SK-N-SH treated with all-trans-retinoic acid at 6 μM for 48 hours (cell line): Measurements from ENCODE around the gene TMEM184A.

ENCODE experiments used
- ATAC-seq: fragments of 200-7000 bp; cut with Tn5 transposase; 3 replicates; pipeline ENCODE4 v1.9.1; 2020; ENCODE audit warnings: mild to moderate bottlenecking, moderate library complexity
- ARNTL ChIP-seq: fragments of 450-650 bp; formaldehyde crosslinking; IDR thresholded peaks from 2 replicates; pipeline ENCODE4 v1.5.0; 2020; ENCODE audit warnings: low read depth, mild to moderate bottlenecking, moderate library complexity, borderline replicate concordance
- BACH2 ChIP-seq: fragments of 250-450 bp; sonication (Bioruptor Pico); IDR thresholded peaks from 2 replicates; pipeline ENCODE4 v1.9.0; 2021; ENCODE audit warnings: mild to moderate bottlenecking, borderline replicate concordance
- CREB5 ChIP-seq: fragments of 250-450 bp; sonication (Bioruptor Pico); IDR thresholded peaks from 2 replicates; pipeline ENCODE4 v1.5.1; 2020; ENCODE audit warnings: low read depth, mild to moderate bottlenecking, moderate library complexity
- CSDC2 ChIP-seq: fragments of 250-450 bp; sonication (Bioruptor Pico); IDR thresholded peaks from 2 replicates; pipeline ENCODE4 v1.5.0; 2020; ENCODE audit warnings: mild to moderate bottlenecking, moderate library complexity
- ESRRG ChIP-seq: fragments of 250-450 bp; sonication (Bioruptor Pico); IDR thresholded peaks from 2 replicates; pipeline ENCODE4 v1.6.1; 2021; ENCODE audit warnings: mild to moderate bottlenecking
- GLIS3 ChIP-seq: fragments of 250-450 bp; sonication (Bioruptor Pico); IDR thresholded peaks from 2 replicates; pipeline ENCODE4 v1.5.0; 2020; ENCODE audit warnings: mild to moderate bottlenecking, moderate library complexity
- ISL1 ChIP-seq: fragments of 250-450 bp; sonication (Bioruptor Pico); IDR thresholded peaks from 2 replicates; pipeline ENCODE4 v2.1.2; 2022; ENCODE audit warnings: mild to moderate bottlenecking, moderate library complexity
- OSR1 ChIP-seq: fragments of 250-450 bp; sonication (Bioruptor Pico); IDR thresholded peaks from 2 replicates; pipeline ENCODE4 v1.8.0; 2022; ENCODE audit warnings: moderate library complexity, mild to moderate bottlenecking, inconsistent platforms
- PPARA ChIP-seq: fragments of 250-450 bp; sonication (Bioruptor Pico); IDR thresholded peaks from 2 replicates; pipeline ENCODE4 v1.5.0; 2020; ENCODE audit warnings: mild to moderate bottlenecking, borderline replicate concordance
- RARB ChIP-seq: fragments of 250-450 bp; sonication (Bioruptor Pico); IDR thresholded peaks from 2 replicates; pipeline ENCODE4 v1.8.0; 2021; ENCODE audit warnings: mild to moderate bottlenecking, moderate library complexity
- SNAI2 ChIP-seq: fragments of 250-450 bp; sonication (Bioruptor Pico); IDR thresholded peaks from 2 replicates; pipeline ENCODE4 v1.5.0; 2020; ENCODE audit warnings: mild to moderate bottlenecking, moderate library complexity
- TCF4 ChIP-seq: fragments of 250-450 bp; sonication (Bioruptor Pico); IDR thresholded peaks from 2 replicates; pipeline ENCODE4 v1.8.0; 2021; ENCODE audit warnings: mild to moderate bottlenecking, moderate library complexity, borderline replicate concordance
- TOX ChIP-seq: fragments of 250-450 bp; sonication (Bioruptor Pico); IDR thresholded peaks from 2 replicates; pipeline ENCODE4 v1.8.0; 2021; ENCODE audit warnings: mild to moderate bottlenecking, moderate library complexity, borderline replicate concordance
- ZFP3 ChIP-seq: fragments of 250-450 bp; sonication (Bioruptor Pico); IDR thresholded peaks from 2 replicates; pipeline ENCODE4 v1.5.0; 2020; ENCODE audit warnings: mild to moderate bottlenecking, moderate library complexity
- ZFP30 ChIP-seq: fragments of 450-650 bp; formaldehyde crosslinking; IDR thresholded peaks from 2 replicates; pipeline ENCODE4 v1.5.0; 2022; ENCODE audit warnings: mild to moderate bottlenecking, moderate library complexity
- ZNF565 ChIP-seq: fragments of 450-650 bp; formaldehyde crosslinking; conservative IDR thresholded peaks from 2 replicates; pipeline ENCODE4 v1.5.0; 2020; ENCODE audit warnings: low read depth, mild to moderate bottlenecking, moderate library complexity
- ZNF8 ChIP-seq: fragments of 450-650 bp; formaldehyde crosslinking; IDR thresholded peaks from 2 replicates; pipeline ENCODE4 v1.5.0; 2020; ENCODE audit warnings: mild to moderate bottlenecking, moderate library complexity
- TF ChIP-seq, protein P1 (sequence below): fragments of 250-450 bp; sonication (Bioruptor Pico); IDR thresholded peaks from 2 replicates; pipeline ENCODE4 v1.5.1; 2021; ENCODE audit warnings: mild to moderate bottlenecking, moderate library complexity
- TF ChIP-seq, protein P2 (sequence below): fragments of 250-450 bp; sonication (Bioruptor Pico); IDR thresholded peaks from 2 replicates; pipeline ENCODE4 v1.8.0; 2021; ENCODE audit warnings: low read depth, mild to moderate bottlenecking, moderate library complexity, borderline replicate concordance
- TF ChIP-seq, protein P3 (sequence below): fragments of 250-450 bp; sonication (Bioruptor Pico); IDR thresholded peaks from 2 replicates; pipeline ENCODE4 v1.8.0; 2020; ENCODE audit warnings: mild to moderate bottlenecking, moderate library complexity, borderline replicate concordance

The TMEM184A gene

GRCh38 chr7:1541431-1542162 is 14.4 kb downstream of the TMEM184A start:
- TF ChIP-seq, protein P1, sequence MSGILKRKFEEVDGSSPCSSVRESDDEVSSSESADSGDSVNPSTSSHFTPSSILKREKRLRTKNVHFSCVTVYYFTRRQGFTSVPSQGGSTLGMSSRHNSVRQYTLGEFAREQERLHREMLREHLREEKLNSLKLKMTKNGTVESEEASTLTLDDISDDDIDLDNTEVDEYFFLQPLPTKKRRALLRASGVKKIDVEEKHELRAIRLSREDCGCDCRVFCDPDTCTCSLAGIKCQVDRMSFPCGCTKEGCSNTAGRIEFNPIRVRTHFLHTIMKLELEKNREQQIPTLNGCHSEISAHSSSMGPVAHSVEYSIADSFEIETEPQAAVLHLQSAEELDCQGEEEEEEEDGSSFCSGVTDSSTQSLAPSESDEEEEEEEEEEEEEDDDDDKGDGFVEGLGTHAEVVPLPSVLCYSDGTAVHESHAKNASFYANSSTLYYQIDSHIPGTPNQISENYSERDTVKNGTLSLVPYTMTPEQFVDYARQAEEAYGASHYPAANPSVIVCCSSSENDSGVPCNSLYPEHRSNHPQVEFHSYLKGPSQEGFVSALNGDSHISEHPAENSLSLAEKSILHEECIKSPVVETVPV, result no peak
- TF ChIP-seq ZNF8 (CRISPR knock-in tag), result no peak
- TF ChIP-seq ZFP30 (CRISPR knock-in tag), result no peak
- no peak for TF ChIP-seq OSR1 (CRISPR knock-in tag)
- TF ChIP-seq GLIS3 (CRISPR knock-in tag), result no peak
- TF ChIP-seq, protein P2, sequence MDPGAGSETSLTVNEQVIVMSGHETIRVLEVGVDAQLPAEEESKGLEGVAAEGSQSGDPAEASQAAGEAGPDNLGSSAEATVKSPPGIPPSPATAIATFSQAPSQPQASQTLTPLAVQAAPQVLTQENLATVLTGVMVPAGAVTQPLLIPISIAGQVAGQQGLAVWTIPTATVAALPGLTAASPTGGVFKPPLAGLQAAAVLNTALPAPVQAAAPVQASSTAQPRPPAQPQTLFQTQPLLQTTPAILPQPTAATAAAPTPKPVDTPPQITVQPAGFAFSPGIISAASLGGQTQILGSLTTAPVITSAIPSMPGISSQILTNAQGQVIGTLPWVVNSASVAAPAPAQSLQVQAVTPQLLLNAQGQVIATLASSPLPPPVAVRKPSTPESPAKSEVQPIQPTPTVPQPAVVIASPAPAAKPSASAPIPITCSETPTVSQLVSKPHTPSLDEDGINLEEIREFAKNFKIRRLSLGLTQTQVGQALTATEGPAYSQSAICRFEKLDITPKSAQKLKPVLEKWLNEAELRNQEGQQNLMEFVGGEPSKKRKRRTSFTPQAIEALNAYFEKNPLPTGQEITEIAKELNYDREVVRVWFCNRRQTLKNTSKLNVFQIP (CRISPR knock-in tag), result no peak
- TF ChIP-seq TCF4 (CRISPR knock-in tag), result no peak
- TF ChIP-seq ZNF565, result no peak
- no peak for TF ChIP-seq PPARA (CRISPR knock-in tag)
- no peak for ATAC-seq

DNA sequence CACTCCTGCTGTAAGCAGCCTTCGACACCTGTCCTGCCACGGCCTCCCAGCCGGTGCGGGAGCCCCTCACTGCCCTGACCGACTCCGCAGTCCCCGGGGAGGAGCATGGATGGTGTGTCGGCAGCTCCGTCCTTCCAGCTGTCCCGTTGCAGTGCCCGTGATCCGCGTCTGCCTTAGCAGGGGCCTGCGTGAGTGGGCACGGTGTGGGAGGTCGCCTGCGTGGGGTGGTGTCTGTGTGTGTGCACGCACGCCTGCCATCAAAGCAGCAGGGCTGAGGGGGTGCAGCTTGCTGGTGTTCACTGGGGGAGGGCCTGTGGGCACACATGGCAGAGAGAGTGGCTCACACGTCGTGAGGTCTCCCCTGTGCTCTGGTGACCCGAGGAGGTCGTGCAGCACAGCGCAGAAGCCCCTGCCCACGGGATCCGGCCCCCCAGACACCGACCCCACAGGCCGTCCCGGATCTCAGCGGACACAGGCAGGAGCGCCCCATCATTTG is 15.2 kb downstream of the TMEM184A start:
- no peak for ATAC-seq
- TF ChIP-seq, protein P3, sequence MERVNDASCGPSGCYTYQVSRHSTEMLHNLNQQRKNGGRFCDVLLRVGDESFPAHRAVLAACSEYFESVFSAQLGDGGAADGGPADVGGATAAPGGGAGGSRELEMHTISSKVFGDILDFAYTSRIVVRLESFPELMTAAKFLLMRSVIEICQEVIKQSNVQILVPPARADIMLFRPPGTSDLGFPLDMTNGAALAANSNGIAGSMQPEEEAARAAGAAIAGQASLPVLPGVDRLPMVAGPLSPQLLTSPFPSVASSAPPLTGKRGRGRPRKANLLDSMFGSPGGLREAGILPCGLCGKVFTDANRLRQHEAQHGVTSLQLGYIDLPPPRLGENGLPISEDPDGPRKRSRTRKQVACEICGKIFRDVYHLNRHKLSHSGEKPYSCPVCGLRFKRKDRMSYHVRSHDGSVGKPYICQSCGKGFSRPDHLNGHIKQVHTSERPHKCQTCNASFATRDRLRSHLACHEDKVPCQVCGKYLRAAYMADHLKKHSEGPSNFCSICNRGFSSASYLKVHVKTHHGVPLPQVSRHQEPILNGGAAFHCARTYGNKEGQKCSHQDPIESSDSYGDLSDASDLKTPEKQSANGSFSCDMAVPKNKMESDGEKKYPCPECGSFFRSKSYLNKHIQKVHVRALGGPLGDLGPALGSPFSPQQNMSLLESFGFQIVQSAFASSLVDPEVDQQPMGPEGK (CRISPR knock-in tag), result no peak
- TF ChIP-seq ZFP30 (CRISPR knock-in tag), result no peak
- TF ChIP-seq RARB, result no peak
- no peak for TF ChIP-seq ISL1 (CRISPR knock-in tag)
- no peak for TF ChIP-seq OSR1 (CRISPR knock-in tag)
- no peak for TF ChIP-seq GLIS3 (CRISPR knock-in tag)
- no peak for TF ChIP-seq SNAI2 (CRISPR knock-in tag)
- TF ChIP-seq ZNF8 (CRISPR knock-in tag), result no peak
- TF ChIP-seq, protein P1, result no peak
- TF ChIP-seq BACH2 (CRISPR knock-in tag), result no peak
- no peak for TF ChIP-seq ARNTL

DNA sequence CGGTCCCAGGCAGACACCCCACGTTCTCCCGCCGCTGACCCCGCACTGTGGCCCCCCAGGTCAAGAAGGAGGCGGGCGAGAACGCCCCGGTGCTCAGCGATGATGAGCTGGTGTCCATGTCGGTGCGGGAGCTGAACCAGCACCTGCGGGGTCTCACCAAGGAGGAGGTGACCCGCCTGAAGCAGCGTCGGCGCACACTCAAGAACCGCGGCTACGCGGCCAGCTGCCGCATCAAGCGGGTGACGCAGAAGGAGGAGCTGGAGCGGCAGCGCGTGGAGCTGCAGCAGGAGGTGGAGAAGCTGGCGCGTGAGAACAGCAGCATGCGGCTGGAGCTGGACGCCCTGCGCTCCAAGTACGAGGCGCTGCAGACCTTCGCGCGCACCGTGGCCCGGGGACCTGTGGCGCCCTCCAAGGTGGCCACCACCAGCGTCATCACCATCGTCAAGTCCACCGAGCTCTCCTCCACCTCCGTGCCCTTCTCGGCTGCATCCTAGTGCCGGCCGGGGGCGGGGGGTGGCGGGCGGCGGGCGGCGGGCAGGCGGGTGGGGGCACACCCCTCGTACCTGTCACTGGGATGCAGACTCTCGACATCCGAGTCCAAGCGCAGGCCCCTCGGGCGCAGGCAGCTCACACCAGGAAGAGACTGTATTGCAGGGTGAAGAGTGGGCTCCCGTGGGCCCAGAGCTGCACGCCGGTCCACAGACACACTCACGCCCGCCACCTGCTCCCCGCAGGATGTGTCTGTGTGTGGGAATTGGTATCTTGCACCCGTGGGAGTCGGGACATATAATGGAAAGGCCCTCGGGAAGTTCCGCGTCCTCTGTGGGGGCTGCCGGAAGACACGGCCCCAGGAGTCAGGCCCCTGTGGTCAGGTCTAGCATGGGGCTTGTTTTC is 15.9 kb downstream of the TMEM184A start:
- ATAC-seq, result no peak

More for the DNA sequence above, 15.9 kb downstream of the TMEM184A start:
- TF ChIP-seq, protein P2 (CRISPR knock-in tag), result no peak
- TF ChIP-seq ARNTL, result no peak
- TF ChIP-seq CREB5, result no peak
- no peak for TF ChIP-seq PPARA (CRISPR knock-in tag)
- TF ChIP-seq, protein P1, result no peak
- no peak for TF ChIP-seq GLIS3 (CRISPR knock-in tag)
- no peak for TF ChIP-seq CSDC2
- no peak for TF ChIP-seq ESRRG (CRISPR knock-in tag)
- TF ChIP-seq, protein P3 (CRISPR knock-in tag), result no peak
- no peak for TF ChIP-seq ZFP3 (CRISPR knock-in tag)
- no peak for TF ChIP-seq OSR1 (CRISPR knock-in tag)
- TF ChIP-seq RARB, result no peak
- no peak for TF ChIP-seq TOX (CRISPR knock-in tag)
